Breast epithelium (tissue), 3 donors: ENCODE results near the gene RCVRN.

Source experiments
- POLR2A ChIP-seq: fragments of 450-650 bp; IDR thresholded peaks from one replicate; pipeline ENCODE4 v1.6.1; 2016; ENCODE audit warnings: antibody characterized with exemption, mild to moderate bottlenecking, moderate library complexity
- POLR2AphosphoS5 ChIP-seq, 3 donors: sonication (generic); formaldehyde crosslinking; IDR thresholded peaks; one replicate each; pipeline ENCODE4 v1.6.1; 2017; ENCODE audit warnings: antibody characterized with exemption in 3 of 3
- TF ChIP-seq, protein P1 (sequence below), 3 donors: fragments of 450-650 bp; IDR thresholded peaks; one replicate each; pipeline ENCODE4 v1.5.1; 2016 to 2017; ENCODE audit warnings: antibody characterized with exemption in 3 of 3, mild to moderate bottlenecking in 3 of 3, moderate library complexity in 3 of 3

DNA sequence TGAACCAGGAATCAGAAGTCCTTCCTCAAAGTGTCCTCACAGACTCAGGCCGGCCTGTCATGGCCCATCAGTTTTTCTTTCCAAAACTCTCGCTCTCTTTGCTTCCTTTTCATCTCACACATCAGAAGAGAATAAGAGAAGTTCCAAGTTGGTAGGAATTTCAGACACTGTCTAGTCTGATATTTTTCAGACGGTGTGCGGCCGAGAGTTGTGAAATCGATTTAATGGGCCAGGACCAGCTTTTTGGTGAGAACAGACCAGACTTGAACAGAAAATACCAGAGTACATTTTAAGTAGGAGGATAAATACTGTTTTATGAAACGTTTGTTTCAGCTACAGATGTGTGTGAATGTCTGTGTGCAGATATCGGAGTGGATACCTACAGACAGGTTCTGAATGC, 24.8 kb upstream of the RCVRN start:
- TF ChIP-seq, protein P1, sequence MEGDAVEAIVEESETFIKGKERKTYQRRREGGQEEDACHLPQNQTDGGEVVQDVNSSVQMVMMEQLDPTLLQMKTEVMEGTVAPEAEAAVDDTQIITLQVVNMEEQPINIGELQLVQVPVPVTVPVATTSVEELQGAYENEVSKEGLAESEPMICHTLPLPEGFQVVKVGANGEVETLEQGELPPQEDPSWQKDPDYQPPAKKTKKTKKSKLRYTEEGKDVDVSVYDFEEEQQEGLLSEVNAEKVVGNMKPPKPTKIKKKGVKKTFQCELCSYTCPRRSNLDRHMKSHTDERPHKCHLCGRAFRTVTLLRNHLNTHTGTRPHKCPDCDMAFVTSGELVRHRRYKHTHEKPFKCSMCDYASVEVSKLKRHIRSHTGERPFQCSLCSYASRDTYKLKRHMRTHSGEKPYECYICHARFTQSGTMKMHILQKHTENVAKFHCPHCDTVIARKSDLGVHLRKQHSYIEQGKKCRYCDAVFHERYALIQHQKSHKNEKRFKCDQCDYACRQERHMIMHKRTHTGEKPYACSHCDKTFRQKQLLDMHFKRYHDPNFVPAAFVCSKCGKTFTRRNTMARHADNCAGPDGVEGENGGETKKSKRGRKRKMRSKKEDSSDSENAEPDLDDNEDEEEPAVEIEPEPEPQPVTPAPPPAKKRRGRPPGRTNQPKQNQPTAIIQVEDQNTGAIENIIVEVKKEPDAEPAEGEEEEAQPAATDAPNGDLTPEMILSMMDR (IDR thresholded peaks at IDR 0.05): no peak
- no peak for TF ChIP-seq POLR2A
- no peak for TF ChIP-seq POLR2AphosphoS5 (IDR thresholded peaks at IDR 0.05)
